IMR-90 (cell line): Measurements from ENCODE around the gene CNTN4. TPM values are rescaled to one million over a fixed set of nuclear protein-coding genes. Genes with fewer than 3 reads are reported as not detected.
"Not testable (repeated sequence)": the region's sequence is repeated elsewhere in the genome, so short reads cannot be mapped to it uniquely, and the experiment has no call there.

Experiments
- ATAC-seq: fragments of 200-7000 bp; cut with Tn5 transposase; 2 replicates; pipeline ENCODE4 v1.9.1; 2020; ENCODE audit warnings: low read depth, mild to moderate bottlenecking, moderate library complexity
- BruUV-seq: library from RNA; stranded (reverse); fragments of 400-500 nt; replicated peaks from 2 replicates; lab custom pipeline; 2021; lab: Mats Ljungman, UMichigan
- CTCF ChIA-PET: fragments of 300-600 bp; formaldehyde crosslinking; extraction: SDS; loops from one replicate; lab custom pipeline; 2021; ENCODE audit warnings: antibody characterized with exemption; lab: Yijun Ruan, JAX
- POLR2A ChIA-PET: fragments of 300-600 bp; sonication (Branson Sonifier 250); formaldehyde crosslinking; loops from one replicate; lab custom pipeline; 2022; ENCODE audit warnings: antibody characterized with exemption; ENCODE audit not compliant: unreplicated experiment; lab: Charles Lee
- DNase-seq: peaks from one replicate; pipeline ENCODE4 v3.0.0; 2013
- H2AFZ ChIP-seq: replicated peaks from 2 replicates; pipeline ENCODE3; 2013; ENCODE audit warnings: low read length, mild to moderate bottlenecking; ENCODE audit not compliant: poor library complexity
- H2AK5ac ChIP-seq: 2 replicates; pipeline ENCODE4 v1.6.1; 2013; ENCODE audit warnings: low read depth, low read length, inconsistent platforms
- H2AK9ac ChIP-seq: replicated peaks from 2 replicates; pipeline ENCODE3; 2013; ENCODE audit warnings: mild to moderate bottlenecking, low read depth, low read length, moderate library complexity; ENCODE audit not compliant: poor library complexity
- H2BK120ac ChIP-seq: 2 replicates; pipeline ENCODE4 v1.6.1; 2013; ENCODE audit warnings: low read depth, low read length, inconsistent platforms
- H2BK15ac ChIP-seq: 3 replicates; pipeline ENCODE4 v1.6.1; 2013; ENCODE audit warnings: low read depth, low read length, inconsistent platforms
- H2BK20ac ChIP-seq: 2 replicates; pipeline ENCODE4 v1.6.1; 2013; ENCODE audit warnings: low read depth, mild to moderate bottlenecking, inconsistent platforms, low read length, moderate library complexity
- H2BK5ac ChIP-seq: 2 replicates; pipeline ENCODE4 v1.6.1; 2013; ENCODE audit warnings: mild to moderate bottlenecking, low read depth, low read length, inconsistent platforms; ENCODE audit not compliant: poor library complexity, severe bottlenecking
- H3K14ac ChIP-seq: replicated peaks from 2 replicates; pipeline ENCODE4 v1.6.1; 2013; ENCODE audit warnings: low read depth, low read length, inconsistent platforms
- H3K18ac ChIP-seq: 2 replicates; pipeline ENCODE4 v1.6.1; 2013; ENCODE audit warnings: low read depth, low read length, control low read depth
- H3K23ac ChIP-seq: 2 replicates; pipeline ENCODE4 v1.6.1; 2013; ENCODE audit warnings: low read depth, low read length, inconsistent platforms
- H3K27ac ChIP-seq: 2 replicates; pipeline ENCODE4 v1.5.1; 2013; ENCODE audit warnings: mild to moderate bottlenecking, control low read depth, low read length; ENCODE audit not compliant: insufficient read depth
- H3K27me3 ChIP-seq: 2 replicates; pipeline ENCODE4 v1.6.1; 2013; ENCODE audit warnings: low read length; ENCODE audit not compliant: control insufficient read depth, insufficient read depth
- H3K36me3 ChIP-seq: 2 replicates; pipeline ENCODE4 v1.6.1; 2013; ENCODE audit warnings: low read length, mixed read lengths; ENCODE audit not compliant: control insufficient read depth, insufficient read depth
- H3K4ac ChIP-seq: 2 replicates; pipeline ENCODE4 v1.6.1; 2013; ENCODE audit warnings: low read depth, low read length, inconsistent platforms
- H3K4me1 ChIP-seq: 2 replicates; pipeline ENCODE4 v1.6.1; 2013; ENCODE audit warnings: low read length, mixed read lengths; ENCODE audit not compliant: control insufficient read depth, insufficient read depth
- H3K4me2 ChIP-seq: 2 replicates; pipeline ENCODE4 v1.6.1; 2013; ENCODE audit warnings: low read depth, mild to moderate bottlenecking, control low read depth, low read length, moderate library complexity
- H3K4me3 ChIP-seq: 2 replicates; pipeline ENCODE4 v1.5.1; 2013; ENCODE audit warnings: low read depth, mild to moderate bottlenecking, control low read depth, low read length, moderate library complexity; ENCODE audit not compliant: insufficient read depth
- H3K56ac ChIP-seq: 2 replicates; pipeline ENCODE4 v1.6.1; 2013; ENCODE audit warnings: low read length, inconsistent platforms; ENCODE audit not compliant: insufficient read depth; ENCODE audit errors: extremely low read depth
- H3K79me1 ChIP-seq, 2 experiments: 2 replicates each; pipeline ENCODE4 v1.6.1; 2013; ENCODE audit warnings: low read length in 2 of 2, inconsistent platforms in 1 of 2, low read depth in 1 of 2
- H3K9ac ChIP-seq: 2 replicates; pipeline ENCODE4 v1.6.1; 2013; ENCODE audit warnings: low read depth, low read length, control low read depth
- H3K9me1 ChIP-seq: 2 replicates; pipeline ENCODE4 v1.6.1; 2013; ENCODE audit warnings: low read length, inconsistent platforms; ENCODE audit not compliant: insufficient read depth
- H3K9me3 ChIP-seq: 2 replicates; pipeline ENCODE4 v1.6.1; 2013; ENCODE audit warnings: low read length; ENCODE audit not compliant: control insufficient read depth, insufficient read depth
- H4K20me1 ChIP-seq: 2 replicates; pipeline ENCODE4 v1.6.1; 2013; ENCODE audit warnings: low read length, inconsistent platforms; ENCODE audit not compliant: insufficient read depth
- H4K5ac ChIP-seq: 2 replicates; pipeline ENCODE4 v1.6.1; 2013; ENCODE audit warnings: mild to moderate bottlenecking, low read depth, low read length, control low read depth
- H4K8ac ChIP-seq, 2 experiments: 2 replicates each; pipeline ENCODE4 v1.6.1; 2013; ENCODE audit warnings: low read depth in 2 of 2, low read length in 2 of 2, control low read depth in 1 of 2, inconsistent platforms in 1 of 2
- H4K91ac ChIP-seq: 2 replicates; pipeline ENCODE4 v1.6.1; 2013; ENCODE audit warnings: low read depth, low read length, inconsistent platforms; ENCODE audit not compliant: insufficient read depth
- WGBS, 2 experiments: methylation state at CpG; one replicate each; pipeline versions ENCODE4 v1.1.5 to v1.1.7; 2013; ENCODE audit warnings: missing lambda C conversion rate in 2 of 2; ENCODE audit not compliant: insufficient read length in 1 of 2; ENCODE audit errors: extremely low coverage in 2 of 2; 5-methylcytosine and 5-hydroxymethylcytosine counted together
- dilution Hi-C: fragments of 300-500 bp; cut with HindIII; formaldehyde crosslinking; loops from one replicate; pipeline ENCODE4 v1.14.3; 2018; ENCODE audit warnings: low sequenced_read_pairs; ENCODE audit not compliant: unreplicated experiment
- in situ Hi-C: fragments of 300-500 bp; cut with MboI; formaldehyde crosslinking; loops from 3 replicates; pipeline ENCODE4 v1.14.3; 2019; ENCODE audit warnings: low sequenced_read_pairs, inconsistent platforms, mixed read lengths
- intact Hi-C: fragments of 100-400 bp; cut with micrococcal nuclease; formaldehyde crosslinking; loops from 2 replicates; pipeline ENCODE4 v1.10.0; 2022
- polyA plus RNA-seq, 3 experiments: library from polyadenylated mRNA; depleted of rRNA; stranded (reverse); fragments of >200 nt; gene quantifications; 2 replicates each; pipeline ENCODE4 v1.2.3, GENCODE V29; 2012; ENCODE audit warnings: low replicate concordance in 1 of 3
- total RNA-seq: library from RNA; depleted of rRNA; stranded (reverse); fragments of >200 nt; gene quantifications from 2 replicates; pipeline ENCODE4 v1.2.3, GENCODE V29; 2012

The CNTN4 gene
- total and polyA plus RNA-seq, 2 of the 4 experiments (the other 2 are of a cell fraction), result under 0.01 TPM; not detected in 1

DNA sequence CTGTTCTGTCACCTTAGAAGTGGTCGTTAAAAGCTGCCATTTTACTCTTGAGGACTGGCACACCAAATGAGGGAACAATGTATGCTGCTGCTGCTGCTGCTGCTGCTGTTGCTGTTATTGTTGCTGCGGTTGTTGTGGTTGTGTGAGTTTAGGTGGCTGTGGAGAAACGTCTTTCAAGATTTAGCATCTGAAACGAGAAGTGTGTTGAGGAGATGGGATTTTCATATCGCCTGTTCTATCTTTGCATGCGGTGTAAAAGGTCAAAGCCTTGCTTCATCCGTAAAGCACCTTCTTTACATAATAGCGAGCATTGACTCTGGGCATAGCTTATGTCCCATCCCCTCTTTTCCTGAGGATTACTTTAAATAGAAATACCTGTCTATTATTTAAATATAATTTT lies 428.7 kb downstream of the CNTN4 start:
- H3K9ac ChIP-seq, H3K18ac ChIP-seq, H3K27ac ChIP-seq, H4K91ac ChIP-seq, H3K27me3 ChIP-seq, H4K5ac ChIP-seq, H3K14ac ChIP-seq, H3K4me3 ChIP-seq, H2AFZ ChIP-seq, CTCF ChIA-PET, in situ Hi-C loops, ATAC-seq, DNase-seq, H3K9me1 ChIP-seq, H2AK5ac ChIP-seq, H3K56ac ChIP-seq, dilution Hi-C loops, POLR2A ChIA-PET, H3K4me1 ChIP-seq, H3K4me2 ChIP-seq, intact Hi-C loops, BruUV-seq, H2BK120ac ChIP-seq, H3K36me3 ChIP-seq, H4K8ac ChIP-seq, H2BK15ac ChIP-seq, H3K4ac ChIP-seq, H2AK9ac ChIP-seq, H3K79me1 ChIP-seq, H3K9me3 ChIP-seq, H3K23ac ChIP-seq, H4K20me1 ChIP-seq, H2BK20ac ChIP-seq, H2BK5ac ChIP-seq: not testable (repeated sequence)
- no CpG with 5 or more reads among the region's 8 CpGs for WGBS, 2 experiments

DNA sequence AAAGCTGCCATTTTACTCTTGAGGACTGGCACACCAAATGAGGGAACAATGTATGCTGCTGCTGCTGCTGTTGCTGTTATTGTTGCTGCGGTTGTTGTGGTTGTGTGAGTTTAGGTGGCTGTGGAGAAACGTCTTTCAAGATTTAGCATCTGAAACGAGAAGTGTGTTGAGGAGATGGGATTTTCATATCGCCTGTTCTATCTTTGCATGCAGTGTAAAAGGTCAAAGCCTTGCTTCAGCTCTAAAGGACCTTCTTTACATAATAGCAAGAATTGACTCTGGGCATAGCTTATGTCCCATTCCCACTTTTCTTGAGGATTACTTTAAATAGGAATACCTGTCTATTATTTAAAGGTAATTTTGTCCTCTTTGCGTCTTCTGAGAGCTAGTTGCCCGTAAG lies 436.1 kb downstream of the CNTN4 start:
- CTCF ChIA-PET, H2AK5ac ChIP-seq, H3K4me3 ChIP-seq, in situ Hi-C loops, intact Hi-C loops, H2AK9ac ChIP-seq, H3K27me3 ChIP-seq, POLR2A ChIA-PET, DNase-seq, H3K4ac ChIP-seq, H3K9me1 ChIP-seq, ATAC-seq, H2BK20ac ChIP-seq, H4K5ac ChIP-seq, H3K14ac ChIP-seq, H4K8ac ChIP-seq, H2BK120ac ChIP-seq, H2AFZ ChIP-seq, H3K27ac ChIP-seq, BruUV-seq, dilution Hi-C loops, H2BK5ac ChIP-seq, H3K9me3 ChIP-seq, H3K56ac ChIP-seq, H3K18ac ChIP-seq, H4K91ac ChIP-seq, H4K20me1 ChIP-seq, H3K9ac ChIP-seq, H3K4me1 ChIP-seq, H3K23ac ChIP-seq, H3K79me1 ChIP-seq, H3K4me2 ChIP-seq, H3K36me3 ChIP-seq, H2BK15ac ChIP-seq: not testable (repeated sequence)
- no CpG with 5 or more reads among the region's 6 CpGs for WGBS, 2 experiments
